Measurements from ENCODE around the gene FGD6. TPM values are rescaled to one million over a fixed set of nuclear protein-coding genes. Genes with fewer than 3 reads are reported as not detected.

The FGD6 gene
- total and polyA plus RNA-seq, 2 of the 4 experiments (the other 2 are of a cell fraction), result 2.6 to 9.5 TPM

DNA sequence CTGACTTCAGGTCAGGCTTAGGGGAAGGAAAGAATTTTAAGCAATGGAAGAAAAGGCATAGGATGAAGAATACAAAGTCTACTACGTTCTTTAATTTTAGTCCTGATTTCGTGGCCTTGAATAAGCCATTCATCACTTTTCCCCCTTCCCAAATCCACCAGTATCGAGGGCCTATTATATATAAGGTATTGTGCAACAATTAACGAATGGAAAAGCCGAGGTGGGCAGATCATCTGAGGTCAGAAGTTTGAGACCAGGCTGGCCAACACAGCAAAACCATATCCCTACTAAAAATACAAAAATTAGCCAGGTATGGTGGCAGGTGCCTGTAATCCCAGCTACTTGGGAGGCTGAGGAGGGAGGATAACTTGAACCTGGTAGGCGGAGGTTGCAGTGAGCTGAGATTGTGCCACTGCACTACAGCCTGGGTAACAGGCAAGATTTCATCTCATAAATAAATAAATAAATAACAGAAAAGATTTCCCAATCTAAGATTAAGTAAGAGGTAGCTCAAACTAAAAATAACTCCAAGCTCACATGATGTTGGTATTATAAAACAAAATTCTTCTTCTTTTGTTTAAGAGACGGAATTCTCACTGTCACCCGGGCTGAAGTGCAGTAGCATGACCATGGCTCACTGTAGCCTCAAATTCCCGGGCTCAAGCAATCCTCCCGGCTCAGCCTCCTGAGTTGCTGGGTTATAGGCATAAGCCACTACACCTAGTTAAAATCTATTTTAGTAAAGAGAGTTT is 85.5 kb downstream of the FGD6 start:
- H3K4me3 ChIP-seq (ENCODE audit: insufficient read depth, low read depth, low read length), result no peak overlapping the region
- H2BK120ac ChIP-seq (ENCODE audit: low read depth, low read length), result no peak overlapping the region
- POLR2A ChIA-PET (ENCODE audit: unreplicated experiment), result no interaction called here
- dilution Hi-C loops (cut with HindIII; ENCODE audit: low sequenced_read_pairs, unreplicated experiment), result no loop called here
- CTCF ChIA-PET, result interaction anchor here (0.7 kb wide), 1 partner anchor 403 kb away, joined by 5 read pairs; no protein-coding TSS in a partner anchor
- H2BK20ac ChIP-seq (ENCODE audit: low read depth, low read length), result no peak overlapping the region
- H4K8ac ChIP-seq (ENCODE audit: low read depth in 2 of 2, low read length in 2 of 2), result no peak overlapping the region
- no peak for ATAC-seq (ENCODE audit: low read depth)
- H3K23ac ChIP-seq (ENCODE audit: low read depth, low read length), result no peak overlapping the region
- no peak overlapping the region for H3K18ac ChIP-seq (ENCODE audit: low read depth, low read length)
- no peak for TF ChIP-seq CHD1 (IDR thresholded peaks at IDR 0.05; ENCODE audit: low read depth, low read length)
- no peak for TF ChIP-seq FOS (IDR thresholded peaks at IDR 0.05; ENCODE audit: low read depth, low read length)
- no peak for TF ChIP-seq MAZ (IDR thresholded peaks at IDR 0.05; ENCODE audit: borderline replicate concordance, low read depth, low read length)
- peak; percentile 75 for TF ChIP-seq CEBPB (IDR thresholded peaks at IDR 0.05; ENCODE audit: low read depth, low read length)
- no peak for TF ChIP-seq POLR2A (IDR thresholded peaks at IDR 0.05; ENCODE audit: low read depth, low read length)
- H3K4me2 ChIP-seq (ENCODE audit: low read depth, low read length), result no peak overlapping the region
- no peak overlapping the region for H2AFZ ChIP-seq (replicated peaks; ENCODE audit: low read length, poor library complexity)
- no peaks in the 10 kb centered on the region for H4K20me1 ChIP-seq (ENCODE audit: insufficient read depth, low read length)
- in situ Hi-C loops (cut with MboI; ENCODE audit: low sequenced_read_pairs), result no loop called here
- H3K9ac ChIP-seq (ENCODE audit: low read depth, low read length), result no peak overlapping the region
- no CpG with 5 or more reads among the region's 10 CpGs for WGBS, 2 experiments (ENCODE audit: extremely low coverage in 2 of 2, insufficient read length in 1 of 2)
- no peak overlapping the region for H3K4ac ChIP-seq (ENCODE audit: low read depth, low read length)
- no peak overlapping the region for H2AK9ac ChIP-seq (replicated peaks; ENCODE audit: low read depth, low read length, poor library complexity)
- no peaks in the 10 kb centered on the region for H3K79me1 ChIP-seq (ENCODE audit: low read depth in 1 of 2, low read length in 2 of 2)
- no peak overlapping the region for H4K91ac ChIP-seq (ENCODE audit: insufficient read depth, low read depth, low read length)
- DNase-seq, result no peak
- no TSS peak for BruUV-seq (replicated peaks)
- H2BK15ac ChIP-seq (ENCODE audit: low read depth, low read length), result no peak overlapping the region
- no peaks in the 10 kb centered on the region for H3K9me3 ChIP-seq (ENCODE audit: control insufficient read depth, insufficient read depth, low read length)
- intact Hi-C loops (cut with micrococcal nuclease), result loop anchor here (2.0 kb wide), 1 partner anchor 23 kb away; no protein-coding TSS in a partner anchor
- no peak overlapping the region for H4K5ac ChIP-seq (ENCODE audit: low read depth, low read length)
- H3K9me1 ChIP-seq (ENCODE audit: insufficient read depth, low read length), result no peaks in the 10 kb centered on the region
- H3K14ac ChIP-seq (replicated peaks; ENCODE audit: low read depth, low read length), result no peak overlapping the region
- no peak overlapping the region for H3K27ac ChIP-seq (ENCODE audit: insufficient read depth, low read length)
- no peaks in the 10 kb centered on the region for H3K4me1 ChIP-seq (ENCODE audit: control insufficient read depth, insufficient read depth, low read length)
- no peak overlapping the region for H2BK5ac ChIP-seq (ENCODE audit: low read depth, low read length, poor library complexity, severe bottlenecking)
- peaks cover 11% of the 10 kb centered on the region for H3K36me3 ChIP-seq (ENCODE audit: control insufficient read depth, insufficient read depth, low read length)
- no peak overlapping the region for H2AK5ac ChIP-seq (ENCODE audit: low read depth, low read length)
- no peak overlapping the region for H3K56ac ChIP-seq (ENCODE audit: extremely low read depth, insufficient read depth, low read length)
- no peaks in the 10 kb centered on the region for H3K27me3 ChIP-seq (ENCODE audit: control insufficient read depth, insufficient read depth, low read length)

Data from IMR-90 (cell line).